ENCODE data around the gene GPI. TPM values are rescaled to one million over a fixed set of nuclear protein-coding genes. Genes with fewer than 3 reads are reported as not detected.

GPI gene
- total and polyA plus RNA-seq, 2 of the 13 experiments (the other 11 are each of a cell fraction or from before 2014, with no cell fraction given), result 147 to 167 TPM

DNA sequence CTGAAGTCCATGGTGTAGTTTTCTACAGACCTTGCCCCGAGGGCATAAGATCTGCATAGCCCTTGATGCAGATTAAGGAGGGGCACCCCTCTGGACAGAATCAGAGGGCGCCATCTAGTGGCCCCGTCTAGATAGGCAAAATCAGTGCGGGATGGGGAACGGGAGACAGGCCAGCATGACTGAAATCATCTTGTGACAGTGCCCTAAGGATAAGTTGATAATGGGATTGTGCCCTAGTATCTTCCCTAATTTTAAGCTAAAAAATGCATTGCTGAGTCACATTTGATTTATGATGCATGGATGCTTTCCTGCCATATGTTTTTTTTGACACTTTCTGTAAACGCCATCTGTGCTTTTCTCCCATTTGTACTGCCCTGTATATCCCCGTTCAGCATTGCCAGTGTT, 19.0 kb upstream of the GPI start (continued):
- TF ChIP-seq HNF1A (IDR thresholded peaks at IDR 0.05; ENCODE audit: low read depth), result no peak
- TF ChIP-seq HNF1A (CRISPR knock-in tag; IDR thresholded peaks at IDR 0.05; ENCODE audit: borderline replicate concordance), result no peak
- TF ChIP-seq SMC3 (IDR thresholded peaks at IDR 0.05; ENCODE audit: low read length), result peak; percentile 55; the same call in 1 of the 2 replicates
- TF ChIP-seq ELF4 (CRISPR knock-in tag; IDR thresholded peaks at IDR 0.05; ENCODE audit: borderline replicate concordance), result no peak
- peak; percentile 91 for TF ChIP-seq CTCF (CRISPR knock-in tag; IDR thresholded peaks at IDR 0.05)
- TF ChIP-seq RAD21 (CRISPR knock-in tag; IDR thresholded peaks at IDR 0.05), result peak; percentile 73; the same call in 1 of the 2 replicates
- no peak for TF ChIP-seq ZNF460 (CRISPR knock-in tag; IDR thresholded peaks at IDR 0.05; ENCODE audit: borderline replicate concordance)
- TF ChIP-seq KLF12 (CRISPR knock-in tag; IDR thresholded peaks at IDR 0.05; ENCODE audit: borderline replicate concordance), result 0 out of 2 replicates have a peak, but pooled peaks have one; percentile 30
- peak in 1 of 2 experiments; percentile 61; a peak in 1 of 4 replicates for TF ChIP-seq HMGXB4 (CRISPR knock-in tag; IDR thresholded peaks at IDR 0.05; ENCODE audit: borderline replicate concordance in 1 of 2, low read depth in 1 of 2)
- TF ChIP-seq TEAD3 (CRISPR knock-in tag; optimal IDR thresholded peaks at IDR 0.05; ENCODE audit: borderline replicate concordance), result peak; percentile 38
- TF ChIP-seq MXD4 (CRISPR knock-in tag; IDR thresholded peaks at IDR 0.05), result 0 out of 2 replicates have a peak, but pooled peaks have one; percentile 22
- TF ChIP-seq MIXL1 (CRISPR knock-in tag; IDR thresholded peaks at IDR 0.05), result peak; percentile 58; the same call in 1 of the 2 replicates
- TF ChIP-seq HNF4A (CRISPR knock-in tag; IDR thresholded peaks at IDR 0.05), result 0 out of 2 replicates have a peak, but pooled peaks have one; percentile 27
- no peak for TF ChIP-seq MATR3 (CRISPR knock-in tag; IDR thresholded peaks at IDR 0.05)
- TF ChIP-seq RXRB (CRISPR knock-in tag; IDR thresholded peaks at IDR 0.05; ENCODE audit: borderline replicate concordance), result 0 out of 2 replicates have a peak, but pooled peaks have one; percentile 16
- TF ChIP-seq ERF (CRISPR knock-in tag; IDR thresholded peaks at IDR 0.05), result peak; percentile 44; the same call in 1 of the 2 replicates
- 0 out of 2 replicates have a peak, but pooled peaks have one; percentile 2 for TF ChIP-seq ISL2 (CRISPR knock-in tag; IDR thresholded peaks at IDR 0.05)
